Epithelial cell of proximal tubule (primary cell): ENCODE results near the gene PCGF1. TPM values are rescaled to one million over a fixed set of nuclear protein-coding genes. Genes with fewer than 3 reads are reported as not detected.

Experiments used
- DNase-seq: peaks from one replicate; pipeline ENCODE4 v3.0.0-alpha.2; 2011; ENCODE audit warnings: low read depth
- H3K4me3 ChIP-seq: 2 replicates; pipeline ENCODE4 v1.5.1; 2011; ENCODE audit warnings: low read depth, mild to moderate bottlenecking, low read length
- CTCF ChIP-seq: conservative IDR thresholded peaks from 2 replicates; pipeline ENCODE4 v1.5.1; 2012; ENCODE audit warnings: low read depth, mild to moderate bottlenecking, low read length
- total RNA-seq: library from RNA; depleted of rRNA; stranded (reverse); fragments of >200 nt; gene quantifications from 2 replicates; pipeline ENCODE4 v1.2.3, GENCODE V29; 2015

Gene PCGF1
- total RNA-seq, 1 donor from 2014 or later, result 16.3 TPM

GRCh38 chr2:74552914-74553811, 45.7 kb upstream of the PCGF1 start:
- peak overlapping the region; percentile 76 for H3K4me3 ChIP-seq
- DNase-seq, result no peak
- TF ChIP-seq CTCF, result no peak

- H3K4me3 ChIP-seq, result no peak overlapping the region
- TF ChIP-seq CTCF, result no peak
- DNase-seq, result no peak
Measured at GRCh38 chr2:74551942-74552913, 44.7 kb upstream of the PCGF1 start.

- DNase-seq, result no peak
- no peak for TF ChIP-seq CTCF
- no peak overlapping the region for H3K4me3 ChIP-seq
Measured at GRCh38 chr2:74551530-74551929, 44.0 kb upstream of the PCGF1 start.

GRCh38 chr2:74550231-74550630, 42.7 kb upstream of the PCGF1 start:
- no peak for TF ChIP-seq CTCF
- H3K4me3 ChIP-seq, result no peak overlapping the region
- DNase-seq, result no peak

GRCh38 chr2:74548900-74549826, 41.7 kb upstream of the PCGF1 start:
- TF ChIP-seq CTCF, result no peak
- H3K4me3 ChIP-seq, result peak overlapping the region; percentile 71
- no peak for DNase-seq

GRCh38 chr2:74548285-74548899, 40.9 kb upstream of the PCGF1 start:
- no peak for DNase-seq
- peak overlapping the region; percentile 71 for H3K4me3 ChIP-seq
- no peak for TF ChIP-seq CTCF
